Mononuclear cell (primary cell): ENCODE results near the gene ZNF2. TPM values are rescaled to one million over a fixed set of nuclear protein-coding genes. Genes with fewer than 3 reads are reported as not detected.
"Not testable (repeated sequence)": the region's sequence is repeated elsewhere in the genome, so short reads cannot be mapped to it uniquely, and the experiment has no call there.

Experiments used
- H3K27me3 ChIP-seq: 2 replicates; pipeline ENCODE4 v1.6.0; 2011; ENCODE audit warnings: low read length, control low read depth; ENCODE audit not compliant: insufficient read depth
- H3K4me1 ChIP-seq: 2 replicates; pipeline ENCODE4 v1.5.1; 2011; ENCODE audit warnings: mild to moderate bottlenecking, low read length, control low read depth; ENCODE audit not compliant: insufficient read depth
- H3K4me3 ChIP-seq: 2 replicates; pipeline ENCODE4 v1.5.1; 2011; ENCODE audit warnings: mild to moderate bottlenecking, low read length, moderate library complexity
- H3K9me3 ChIP-seq: 2 replicates; pipeline ENCODE4 v1.5.1; 2011; ENCODE audit warnings: low read depth, mild to moderate bottlenecking, control low read depth, low read length
- total RNA-seq: library from RNA; depleted of rRNA; stranded (reverse); fragments of >200 nt; gene quantifications from one replicate; pipeline ENCODE4 v1.2.3, GENCODE V29; 2012

Gene ZNF2
- total RNA-seq, 1 donor: 0.10 TPM

DNA sequence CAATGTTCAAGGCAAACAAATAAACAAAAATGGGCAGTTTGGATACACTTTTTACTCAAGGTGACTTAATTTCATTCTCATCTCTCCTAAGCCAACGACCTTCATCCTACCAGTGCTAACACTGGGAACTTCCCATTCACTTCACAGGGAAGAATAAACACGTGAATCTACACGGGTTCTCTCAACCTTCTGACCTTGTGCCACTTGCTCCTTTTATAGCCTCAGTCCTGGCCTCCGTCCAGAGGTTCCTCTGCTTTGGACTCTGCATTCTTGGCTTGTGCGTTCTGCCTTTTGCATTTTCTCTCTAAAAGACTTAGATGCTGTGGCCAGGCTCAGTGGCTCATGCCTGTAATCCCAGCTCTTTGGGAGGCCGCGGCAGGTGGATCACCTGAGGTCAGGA, 13.8 kb downstream of the ZNF2 start:
- no peaks in the 10 kb centered on the region for H3K27me3 ChIP-seq
- no peaks in the 10 kb centered on the region for H3K4me1 ChIP-seq
- peaks cover 14% of the 10 kb centered on the region for H3K9me3 ChIP-seq
- H3K4me3 ChIP-seq: no peak overlapping the region

DNA sequence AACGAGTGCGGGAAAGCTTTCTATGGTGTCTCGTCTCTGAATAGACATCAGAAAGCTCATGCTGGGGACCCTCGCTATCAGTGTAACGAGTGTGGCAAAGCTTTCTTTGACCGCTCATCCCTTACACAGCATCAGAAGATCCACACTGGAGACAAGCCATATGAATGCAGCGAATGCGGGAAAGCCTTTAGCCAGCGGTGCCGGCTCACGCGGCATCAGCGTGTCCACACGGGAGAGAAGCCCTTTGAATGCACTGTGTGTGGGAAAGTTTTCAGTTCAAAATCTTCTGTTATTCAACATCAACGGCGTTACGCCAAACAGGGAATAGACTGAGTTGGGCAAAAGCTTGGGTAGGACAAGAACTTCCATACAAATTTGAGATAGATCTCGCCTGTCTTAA, 16.2 kb downstream of the ZNF2 start:
- Histone ChIP-seq H3K27me3 (no peaks in the 10 kb centered on the region), H3K4me1 (no peaks in the 10 kb centered on the region), H3K9me3 (peaks cover 14% of the 10 kb centered on the region), H3K4me3 (no peak overlapping the region)

DNA sequence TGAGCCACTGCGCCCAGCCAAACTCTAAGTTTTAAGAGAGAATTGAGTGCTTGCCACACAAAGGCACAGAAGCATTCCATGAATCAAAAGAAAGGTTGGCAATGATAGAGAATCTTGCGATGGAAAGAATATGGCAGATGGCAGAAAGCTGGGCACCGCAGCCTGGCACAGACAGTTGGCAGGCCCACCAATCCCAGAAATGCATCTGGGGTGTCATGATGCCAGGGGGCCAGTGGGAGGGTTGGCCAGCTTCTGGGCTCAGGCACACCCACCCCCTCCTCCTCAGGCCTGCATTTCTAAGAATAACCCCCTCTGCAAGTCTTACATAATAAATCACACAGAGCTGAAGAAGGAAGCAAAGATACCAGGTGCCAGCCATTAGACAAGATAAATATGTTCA, 19.6 kb downstream of the ZNF2 start:
- Histone ChIP-seq H3K4me1 (no peaks in the 10 kb centered on the region), H3K9me3 (peaks cover 14% of the 10 kb centered on the region), H3K27me3 (no peaks in the 10 kb centered on the region), H3K4me3 (no peak overlapping the region)

DNA sequence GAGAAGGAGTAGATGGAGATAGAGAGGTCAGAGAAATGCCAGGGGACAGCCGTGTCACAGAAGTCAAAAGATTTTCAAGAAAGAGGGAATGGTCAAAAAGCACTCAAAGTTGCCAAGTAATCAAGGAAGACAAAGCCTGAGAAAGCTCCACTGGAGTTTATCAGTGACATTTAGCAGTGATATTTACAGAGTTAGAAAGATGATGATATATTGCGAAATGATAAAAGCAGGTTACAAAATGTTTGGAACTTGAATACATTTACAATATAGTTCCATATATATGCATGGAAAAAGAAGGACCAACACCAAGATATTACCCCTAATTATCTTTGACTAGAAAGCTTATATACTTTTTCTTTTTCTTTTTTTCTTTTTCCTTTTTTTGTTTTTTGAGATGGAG, 20.4 kb downstream of the ZNF2 start:
- H3K4me1 ChIP-seq: no peaks in the 10 kb centered on the region
- peaks cover 14% of the 10 kb centered on the region for H3K9me3 ChIP-seq

DNA sequence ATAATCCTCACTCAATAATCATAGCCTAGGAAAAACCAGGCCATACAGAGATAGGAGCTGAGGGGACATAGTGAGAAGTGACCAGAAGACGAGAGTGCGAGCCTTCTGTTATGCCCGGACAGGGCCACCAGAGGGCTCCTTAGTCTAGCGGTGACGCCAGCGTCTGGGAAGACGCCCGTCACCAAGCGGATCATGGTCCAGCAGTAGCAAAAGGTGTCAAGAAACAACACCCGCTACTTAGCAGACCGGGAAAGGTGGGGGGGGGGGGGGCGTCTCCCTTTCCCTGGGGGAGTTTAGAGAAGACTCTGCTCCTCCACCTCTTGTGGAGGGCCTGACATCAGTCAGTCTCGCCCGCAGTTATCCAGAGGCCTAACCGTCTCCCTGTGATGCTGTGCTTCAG, 27.3 kb downstream of the ZNF2 start:
- not testable (repeated sequence) for H3K4me3 ChIP-seq, H3K27me3 ChIP-seq

More for the DNA sequence above, 20.4 kb downstream of the ZNF2 start:
- no peaks in the 10 kb centered on the region for H3K27me3 ChIP-seq
- H3K4me3 ChIP-seq: no peak overlapping the region

DNA sequence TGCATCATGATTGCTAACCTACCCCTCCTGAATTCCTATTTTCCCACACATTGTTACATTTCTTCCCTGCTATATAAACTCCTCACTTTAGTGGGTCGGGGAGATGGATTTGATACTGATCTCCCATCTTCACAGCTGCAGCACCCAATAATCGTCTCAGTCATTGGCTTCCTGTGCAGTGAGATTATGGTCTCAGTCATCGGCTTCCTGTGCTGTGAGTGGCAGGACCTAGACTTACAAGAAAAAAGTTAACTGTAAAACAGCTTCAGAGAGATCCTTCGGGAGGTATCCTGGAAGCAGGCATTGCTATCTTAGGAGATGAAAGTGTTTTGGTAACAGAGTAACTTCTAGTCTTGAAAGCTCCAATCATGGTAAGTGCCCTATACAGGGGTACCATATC, 38.3 kb downstream of the ZNF2 start:
- H3K4me3 ChIP-seq: no peak overlapping the region
- peaks cover 15% of the 10 kb centered on the region for H3K4me1 ChIP-seq
- no peaks in the 10 kb centered on the region for H3K9me3 ChIP-seq
- H3K27me3 ChIP-seq: no peaks in the 10 kb centered on the region

More for the DNA sequence above, 27.3 kb downstream of the ZNF2 start:
- not testable (repeated sequence) for H3K4me1 ChIP-seq, H3K9me3 ChIP-seq

DNA sequence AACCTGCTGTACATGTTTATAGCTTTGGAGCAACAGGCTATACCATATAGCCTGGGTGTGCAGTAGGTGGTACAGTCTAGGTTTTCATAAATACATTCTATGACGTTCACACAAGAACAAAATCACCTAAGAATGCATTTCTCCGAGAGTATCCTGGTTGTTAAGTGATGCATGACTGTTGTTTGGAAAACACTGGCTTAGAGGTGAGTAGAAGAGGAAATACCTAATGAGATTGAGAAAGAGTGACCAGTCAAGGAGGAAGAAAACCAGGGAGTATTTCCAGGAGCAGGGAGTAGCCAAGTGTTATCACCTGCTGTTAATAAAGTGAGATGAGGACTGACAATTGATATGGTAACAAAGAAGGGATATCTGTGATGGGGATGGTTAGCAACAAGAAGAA, 38.8 kb downstream of the ZNF2 start:
- Histone ChIP-seq H3K27me3 (no peaks in the 10 kb centered on the region), H3K4me3 (no peak overlapping the region), H3K9me3 (no peaks in the 10 kb centered on the region), H3K4me1 (peaks cover 15% of the 10 kb centered on the region)

DNA sequence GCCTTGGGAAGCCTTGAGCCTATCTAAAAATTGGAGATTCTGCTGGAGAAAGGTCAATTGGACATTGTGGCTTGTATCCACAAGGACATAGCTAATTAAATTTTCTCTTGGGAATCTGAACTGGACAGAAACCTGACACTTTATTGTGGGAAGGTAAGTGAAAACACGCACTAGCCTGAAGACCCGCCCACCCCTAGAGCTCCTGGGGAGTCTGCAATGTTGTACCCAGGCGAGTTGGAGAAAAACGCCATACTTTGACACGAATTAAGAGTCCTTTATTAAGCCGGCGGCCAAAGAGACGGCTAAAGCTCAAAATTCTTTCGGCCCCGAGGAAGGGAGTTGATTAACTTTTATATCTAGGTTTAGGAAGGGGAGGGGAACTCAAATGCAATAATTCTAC, 40.5 kb downstream of the ZNF2 start:
- Histone ChIP-seq H3K4me3 (no peak overlapping the region), H3K4me1 (peaks cover 15% of the 10 kb centered on the region), H3K27me3 (no peaks in the 10 kb centered on the region), H3K9me3 (peaks cover 2% of the 10 kb centered on the region)

DNA sequence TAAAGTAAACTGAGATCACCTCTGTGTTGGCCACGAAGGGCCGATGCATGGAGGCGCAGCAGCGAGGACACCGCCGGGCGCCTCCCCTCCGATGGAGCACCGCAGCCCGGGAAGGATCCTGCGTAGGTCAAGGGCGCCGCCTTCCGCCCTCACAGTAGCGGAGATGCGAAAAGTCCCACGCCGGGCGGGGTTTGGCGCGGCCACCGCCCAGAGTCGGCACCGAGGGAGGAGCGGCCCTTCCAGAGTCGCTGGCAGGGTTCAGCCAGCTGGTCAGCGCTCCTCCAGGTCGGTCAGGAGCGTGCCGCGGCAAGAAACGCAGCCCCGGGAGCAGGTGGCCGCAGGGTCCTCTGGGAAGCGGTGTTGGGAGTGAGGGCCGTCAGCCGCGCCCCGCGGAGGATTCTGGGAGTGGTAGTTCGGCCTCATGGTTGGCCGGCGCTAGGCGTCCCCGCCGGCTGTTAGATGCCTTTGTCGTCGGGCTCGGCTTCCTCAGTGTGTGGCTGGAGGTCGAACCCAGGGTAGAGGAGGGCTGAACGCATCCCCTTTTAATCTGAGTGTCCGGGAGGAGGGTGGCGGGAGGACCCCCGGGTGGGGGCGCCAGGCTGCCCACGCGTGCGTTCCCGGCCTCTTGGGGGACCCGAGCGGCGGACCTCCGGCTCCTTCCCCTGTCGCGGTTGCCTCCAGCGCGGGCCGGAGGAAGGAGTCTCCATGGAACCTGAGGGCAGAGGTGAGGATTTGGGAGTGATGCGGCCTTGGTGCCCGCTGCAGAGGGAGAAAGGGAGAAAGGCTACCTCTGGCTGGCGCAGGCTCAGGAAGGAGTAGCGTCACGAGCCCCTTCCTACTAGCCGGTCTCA, 41.7 kb downstream of the ZNF2 start, which contains the start of gene ZNF892:
TSS of gene ZNF892 (plus strand) at position 411 of the 851 bp plus-strand sequence. CDS start at position 706, 295 bp downstream.
- peak within 1 kb of the TSS; percentile 63 for H3K4me3 ChIP-seq

DNA sequence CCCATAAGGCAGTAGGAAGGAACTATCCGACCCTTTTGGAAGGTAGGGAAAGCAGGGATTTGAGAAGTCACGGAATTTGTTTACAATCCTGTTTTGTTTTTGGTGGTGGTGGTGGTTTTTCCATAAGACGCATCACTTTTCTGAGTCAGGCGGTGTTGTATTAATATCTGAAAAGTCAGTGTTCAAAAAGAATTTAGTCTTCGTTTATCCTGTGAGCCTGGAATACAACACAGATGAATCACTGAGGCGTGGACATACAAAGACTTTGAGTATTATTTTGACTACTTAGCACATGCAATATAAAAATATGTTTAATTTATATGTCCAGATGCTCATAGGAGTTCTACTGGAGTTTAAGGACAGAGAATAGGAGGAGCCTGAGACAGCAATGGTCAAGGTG, 42.5 kb downstream of the ZNF2 start:
- Histone ChIP-seq H3K4me1 (peaks cover 15% of the 10 kb centered on the region), H3K9me3 (peaks cover 23% of the 10 kb centered on the region), H3K4me3 (peak overlapping the region; percentile 63), H3K27me3 (no peaks in the 10 kb centered on the region)

More for the DNA sequence above, 41.7 kb downstream of the ZNF2 start, which contains the start of gene ZNF892:
- H3K9me3 ChIP-seq: peaks cover 15% of the 10 kb centered on the region
- H3K4me1 ChIP-seq: peaks cover 15% of the 10 kb centered on the region
- H3K27me3 ChIP-seq: no peaks in the 10 kb centered on the region

DNA sequence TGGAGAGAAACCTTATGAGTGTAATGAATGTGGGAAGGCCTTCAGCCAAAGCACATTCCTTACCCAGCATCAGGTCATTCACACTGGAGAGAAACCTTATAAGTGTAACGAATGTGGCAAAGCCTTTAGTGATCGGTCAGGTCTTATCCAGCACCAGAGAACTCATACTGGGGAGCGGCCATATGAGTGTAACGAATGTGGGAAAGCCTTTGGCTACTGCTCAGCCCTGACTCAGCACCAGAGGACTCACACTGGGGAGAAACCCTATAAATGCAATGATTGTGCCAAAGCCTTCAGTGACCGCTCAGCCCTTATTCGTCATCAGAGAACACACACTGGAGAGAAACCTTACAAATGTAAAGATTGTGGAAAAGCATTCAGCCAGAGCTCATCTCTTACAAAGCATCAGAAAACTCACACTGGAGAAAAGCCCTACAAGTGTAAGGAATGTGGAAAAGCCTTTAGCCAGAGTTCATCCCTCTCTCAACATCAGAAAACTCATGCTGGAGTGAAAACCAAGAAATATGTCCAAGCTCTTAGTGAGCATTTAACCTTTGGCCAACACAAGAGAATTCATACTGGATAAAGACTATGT, 49.5 kb downstream of the ZNF2 start:
- peaks cover 79% of the 10 kb centered on the region for H3K9me3 ChIP-seq
- H3K4me3 ChIP-seq: no peak overlapping the region
- no peaks in the 10 kb centered on the region for H3K4me1 ChIP-seq
- no peaks in the 10 kb centered on the region for H3K27me3 ChIP-seq

DNA sequence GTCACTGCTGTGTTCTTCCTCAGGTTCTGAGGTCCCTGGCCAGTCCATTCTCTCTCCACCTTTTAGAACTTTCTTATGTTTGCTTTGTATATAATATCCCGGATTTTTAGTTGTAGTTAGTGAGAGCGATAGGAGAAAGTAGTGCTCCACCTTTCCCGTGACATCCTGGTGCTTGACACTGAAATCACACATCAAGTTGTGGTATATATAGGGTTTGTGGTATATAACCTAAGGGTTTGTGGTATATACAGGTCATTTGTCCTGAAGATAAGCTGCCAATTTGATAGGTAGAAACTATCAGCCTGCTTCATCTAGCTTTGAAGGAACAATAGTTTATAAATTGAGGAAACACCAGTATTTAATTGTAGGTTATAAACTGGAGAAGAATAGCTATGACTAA, 54.8 kb downstream of the ZNF2 start:
- H3K27me3 ChIP-seq: no peaks in the 10 kb centered on the region
- H3K9me3 ChIP-seq: peaks cover 67% of the 10 kb centered on the region
- no peaks in the 10 kb centered on the region for H3K4me1 ChIP-seq
- no peak overlapping the region for H3K4me3 ChIP-seq

DNA sequence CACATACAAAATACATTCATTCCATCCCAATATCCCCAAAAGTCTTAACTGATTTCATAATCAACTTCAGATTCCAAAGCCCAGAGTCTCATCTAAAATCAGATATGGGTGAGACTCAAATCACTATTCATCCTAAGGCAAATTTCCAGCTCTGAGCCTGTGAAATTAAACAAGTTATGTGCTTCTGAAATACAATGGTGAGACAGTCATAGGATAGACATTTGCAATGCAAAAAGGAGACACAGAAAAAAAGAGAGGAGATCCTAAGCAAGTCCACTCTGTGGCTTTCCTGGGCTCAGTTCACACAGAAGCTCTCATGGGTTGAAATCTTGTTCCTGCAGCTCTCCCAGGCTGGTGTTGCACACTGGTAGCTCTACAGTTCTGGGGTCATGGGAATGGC, 60.0 kb downstream of the ZNF2 start:
- Histone ChIP-seq H3K4me1 (no peaks in the 10 kb centered on the region), H3K9me3 (peaks cover 32% of the 10 kb centered on the region), H3K4me3 (no peak overlapping the region), H3K27me3 (no peaks in the 10 kb centered on the region)

DNA sequence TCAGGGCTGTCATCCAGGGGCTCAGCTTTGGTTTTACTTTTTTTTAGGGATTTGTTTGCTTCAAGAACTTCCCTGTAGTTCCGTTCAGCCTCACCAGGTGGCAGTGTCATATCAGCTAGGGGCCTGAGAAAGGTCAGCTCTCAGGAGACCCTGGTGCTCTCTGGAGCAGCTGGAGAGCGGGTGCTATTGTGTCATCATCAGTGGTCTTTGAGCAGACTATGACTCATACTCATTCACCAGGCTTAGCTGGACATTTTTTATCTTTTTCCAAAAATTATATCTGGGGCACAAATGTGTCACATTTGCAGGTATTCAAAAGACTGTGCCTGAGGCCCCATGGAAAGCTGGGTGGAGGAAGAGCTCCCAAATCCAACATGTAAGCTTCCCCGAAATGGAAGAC, 66.1 kb downstream of the ZNF2 start:
- no peaks in the 10 kb centered on the region for H3K9me3 ChIP-seq
- no peaks in the 10 kb centered on the region for H3K4me1 ChIP-seq
- H3K4me3 ChIP-seq: no peak overlapping the region
- H3K27me3 ChIP-seq: no peaks in the 10 kb centered on the region

DNA sequence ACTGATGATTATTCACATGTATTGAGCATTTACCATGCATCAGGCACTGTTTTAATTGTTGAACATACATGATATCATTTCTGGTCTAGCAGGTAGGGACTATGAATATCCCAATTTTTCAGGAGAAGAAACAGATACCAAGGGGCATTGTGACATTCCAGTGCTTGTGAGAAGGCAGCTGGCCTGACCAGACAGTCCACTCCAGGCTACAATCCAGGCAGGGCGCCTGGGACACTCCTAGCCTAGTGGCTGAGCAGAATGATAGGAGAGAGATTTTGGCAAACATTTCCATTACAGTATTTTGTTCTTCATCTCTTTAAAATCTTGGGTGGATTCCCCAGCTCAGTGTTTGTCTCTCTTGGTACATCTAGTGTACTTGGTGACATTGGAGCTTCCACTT, 66.6 kb downstream of the ZNF2 start:
- Histone ChIP-seq H3K4me1 (no peaks in the 10 kb centered on the region), H3K4me3 (no peak overlapping the region), H3K9me3 (no peaks in the 10 kb centered on the region), H3K27me3 (no peaks in the 10 kb centered on the region)
